LNCaP clone FGC (cell line): Measurements from ENCODE around the gene DEDD.

Source experiments
- DNase-seq: peaks from one replicate; pipeline ENCODE4 v3.0.0-alpha.2; 2011; ENCODE audit warnings: low read depth
- H3K4me3 ChIP-seq: 2 replicates; pipeline ENCODE4 v1.5.1; 2011; ENCODE audit warnings: mild to moderate bottlenecking, low read depth, low read length, control low read depth
- TF ChIP-seq, protein P1 (sequence below): IDR thresholded peaks from 2 replicates; pipeline ENCODE4 v1.5.1; 2012; ENCODE audit warnings: mild to moderate bottlenecking; ENCODE audit not compliant: control insufficient read depth, insufficient read depth; ENCODE audit errors: extremely low read depth

The DEDD gene

DNA sequence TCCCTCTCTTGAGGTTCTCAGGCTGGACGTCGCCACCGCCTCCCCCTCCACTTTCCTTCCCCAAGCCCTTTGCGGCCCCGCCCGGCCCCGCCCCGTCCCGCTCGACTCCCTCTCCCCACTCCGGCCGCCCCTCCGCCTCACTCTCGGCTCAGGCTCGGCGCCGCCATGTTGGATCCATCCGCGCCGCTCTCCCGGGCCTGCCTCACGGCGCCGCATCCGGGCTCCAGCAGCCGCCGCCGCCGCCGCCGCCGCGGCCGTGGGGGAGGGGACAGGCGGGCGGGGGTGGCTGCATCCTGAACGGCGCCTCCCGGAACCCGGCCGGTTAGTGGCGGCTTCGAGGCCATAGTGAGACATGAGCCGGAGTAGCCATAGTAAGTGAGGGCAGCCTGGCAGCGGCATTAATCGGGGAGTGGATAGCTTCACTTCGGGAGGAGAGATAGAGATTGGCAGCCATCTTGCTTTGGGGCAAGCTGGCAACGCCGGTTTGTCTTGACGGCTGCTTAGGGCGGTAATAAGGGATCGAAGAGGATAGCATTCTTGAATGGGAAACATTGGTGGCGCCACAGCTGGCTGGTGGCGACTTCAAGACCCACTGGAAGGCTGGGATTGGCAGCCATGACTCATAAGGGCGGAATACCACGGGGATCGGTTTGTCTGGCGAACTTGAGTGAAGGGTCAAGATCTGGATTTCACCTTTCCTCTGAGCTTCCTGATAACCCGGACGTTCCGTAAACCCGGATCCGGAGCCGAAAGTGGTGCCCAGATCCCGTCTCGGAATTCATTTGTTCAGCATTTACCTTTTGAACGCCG is at the start of gene DEDD:
Gene DEDD (minus strand): TSS at position 258 of the 810 bp plus-strand sequence. CDS start 8,205 bp downstream, outside the sequence.
- TF ChIP-seq, protein P1, sequence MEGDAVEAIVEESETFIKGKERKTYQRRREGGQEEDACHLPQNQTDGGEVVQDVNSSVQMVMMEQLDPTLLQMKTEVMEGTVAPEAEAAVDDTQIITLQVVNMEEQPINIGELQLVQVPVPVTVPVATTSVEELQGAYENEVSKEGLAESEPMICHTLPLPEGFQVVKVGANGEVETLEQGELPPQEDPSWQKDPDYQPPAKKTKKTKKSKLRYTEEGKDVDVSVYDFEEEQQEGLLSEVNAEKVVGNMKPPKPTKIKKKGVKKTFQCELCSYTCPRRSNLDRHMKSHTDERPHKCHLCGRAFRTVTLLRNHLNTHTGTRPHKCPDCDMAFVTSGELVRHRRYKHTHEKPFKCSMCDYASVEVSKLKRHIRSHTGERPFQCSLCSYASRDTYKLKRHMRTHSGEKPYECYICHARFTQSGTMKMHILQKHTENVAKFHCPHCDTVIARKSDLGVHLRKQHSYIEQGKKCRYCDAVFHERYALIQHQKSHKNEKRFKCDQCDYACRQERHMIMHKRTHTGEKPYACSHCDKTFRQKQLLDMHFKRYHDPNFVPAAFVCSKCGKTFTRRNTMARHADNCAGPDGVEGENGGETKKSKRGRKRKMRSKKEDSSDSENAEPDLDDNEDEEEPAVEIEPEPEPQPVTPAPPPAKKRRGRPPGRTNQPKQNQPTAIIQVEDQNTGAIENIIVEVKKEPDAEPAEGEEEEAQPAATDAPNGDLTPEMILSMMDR: peak; percentile 28
- DNase-seq: peak; percentile 97
- peak within 1 kb of the TSS; percentile 71 for H3K4me3 ChIP-seq

DNA sequence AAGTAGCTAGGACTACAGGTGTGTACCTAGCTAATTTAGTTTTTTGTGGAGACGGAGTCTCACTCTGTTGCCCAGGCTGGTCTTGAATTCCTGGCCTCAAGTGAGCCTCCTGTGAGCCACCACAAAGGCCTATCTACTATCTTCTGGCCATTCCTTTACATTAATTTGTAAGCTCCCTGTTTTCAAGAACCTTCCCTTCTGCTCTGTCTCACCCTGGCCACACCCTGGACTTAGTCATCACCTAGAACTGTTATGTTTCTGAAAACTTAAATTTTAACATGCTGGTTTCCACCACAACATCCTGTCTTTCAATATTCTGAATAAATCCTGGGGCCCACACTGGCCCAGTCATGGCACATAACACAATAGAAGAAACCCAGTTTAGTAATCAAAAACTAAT is 49.7 kb upstream of the DEDD start:
- DNase-seq: no peak
- H3K4me3 ChIP-seq: no peak overlapping the region
- TF ChIP-seq, protein P1: no peak

- H3K4me3 ChIP-seq: no peak overlapping the region
- TF ChIP-seq, protein P1: 0 out of 2 replicates have a peak, but pooled peaks have one; percentile 9
- no peak for DNase-seq
Observed at GRCh38 chr1:161180639-161181038, 48.2 kb upstream of the DEDD start.

DNA sequence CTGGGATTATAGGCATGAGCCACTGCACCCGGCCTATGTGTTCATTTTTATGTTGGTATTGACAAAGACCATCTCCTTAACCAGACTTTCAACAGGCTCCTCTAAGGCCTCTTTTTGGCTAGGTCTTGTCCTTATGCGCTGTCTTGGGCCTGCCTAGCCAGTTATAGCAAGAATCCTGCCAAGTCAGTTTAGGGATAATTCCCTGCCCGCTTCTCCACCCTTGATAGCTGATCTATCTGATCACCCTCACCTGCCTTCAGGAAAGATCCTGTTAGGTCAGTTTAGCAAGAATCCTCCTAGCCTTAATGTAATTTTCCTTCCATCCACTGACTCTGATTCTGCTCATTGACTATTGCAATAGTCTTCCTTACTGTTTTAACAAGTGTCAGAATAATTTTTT is 47.2 kb upstream of the DEDD start:
- H3K4me3 ChIP-seq: no peak overlapping the region
- peak; percentile 74 for DNase-seq

DNA sequence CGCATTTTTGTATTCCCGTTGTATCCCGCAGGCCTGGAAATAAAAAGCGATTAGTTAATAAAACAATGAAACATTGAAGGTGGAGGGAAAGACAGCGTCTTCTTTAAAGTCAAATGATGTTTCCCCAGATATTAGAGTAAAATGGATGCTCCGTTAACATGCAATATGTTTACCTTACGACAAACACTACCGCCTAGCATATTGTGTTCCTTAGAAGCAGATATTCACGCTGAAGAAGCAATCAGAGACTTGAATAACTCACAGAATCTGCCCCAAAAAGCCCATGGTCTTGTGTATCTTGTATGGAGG is 45.4 kb upstream of the DEDD start:
- TF ChIP-seq, protein P1: no peak
- peak overlapping the region; percentile 92 for H3K4me3 ChIP-seq
- DNase-seq: no peak

More for the DNA sequence above, 47.2 kb upstream of the DEDD start:
- TF ChIP-seq, protein P1: no peak

- no peak for DNase-seq
- TF ChIP-seq, protein P1: no peak
- H3K4me3 ChIP-seq: peak within 1 kb of the TSS; percentile 92
Observed at GRCh38 chr1:161177112-161177935, 44.9 kb upstream of the DEDD start, which contains the start of gene B4GALT3. B4GALT3 (minus strand) TSS chr1:161177507; CDS start chr1:161176060, 1,447 bp downstream.
